LNCaP clone FGC (cell line): ENCODE data around the gene ALPL.

Source experiments
- DNase-seq: peaks from one replicate; pipeline ENCODE4 v3.0.0-alpha.2; 2011; ENCODE audit warnings: low read depth
- H3K4me3 ChIP-seq: 2 replicates; pipeline ENCODE4 v1.5.1; 2011; ENCODE audit warnings: mild to moderate bottlenecking, low read depth, low read length, control low read depth
- CTCF ChIP-seq: IDR thresholded peaks from 2 replicates; pipeline ENCODE4 v1.5.1; 2012; ENCODE audit warnings: mild to moderate bottlenecking; ENCODE audit not compliant: control insufficient read depth, insufficient read depth; ENCODE audit errors: extremely low read depth

The ALPL gene

GRCh38 chr1:21546122-21546825, 37.1 kb downstream of the ALPL start:
- TF ChIP-seq CTCF: no peak
- no peak for DNase-seq
- no peak overlapping the region for H3K4me3 ChIP-seq

GRCh38 chr1:21547876-21548275, 38.7 kb downstream of the ALPL start:
- no peak overlapping the region for H3K4me3 ChIP-seq
- no peak for TF ChIP-seq CTCF
- DNase-seq: no peak

GRCh38 chr1:21550097-21550496, 40.9 kb downstream of the ALPL start:
- no peak for DNase-seq
- TF ChIP-seq CTCF: no peak
- H3K4me3 ChIP-seq: no peak overlapping the region

- no peak for DNase-seq
- no peak for TF ChIP-seq CTCF
- H3K4me3 ChIP-seq: no peak overlapping the region
Measured at GRCh38 chr1:21550866-21551475, 41.7 kb downstream of the ALPL start.

- TF ChIP-seq CTCF: no peak
- no peak overlapping the region for H3K4me3 ChIP-seq
- no peak for DNase-seq
Measured at GRCh38 chr1:21552715-21553114, 43.5 kb downstream of the ALPL start.

GRCh38 chr1:21553116-21553926, 44.1 kb downstream of the ALPL start:
- DNase-seq: no peak
- H3K4me3 ChIP-seq: no peak overlapping the region
- no peak for TF ChIP-seq CTCF
